ENCODE measurements around the gene VPS4B. TPM values are rescaled to one million over a fixed set of nuclear protein-coding genes. Genes with fewer than 3 reads are reported as not detected.

VPS4B gene
- total and polyA plus RNA-seq, 2 experiments from 2014 or later, result 9.1 to 14.6 TPM

DNA sequence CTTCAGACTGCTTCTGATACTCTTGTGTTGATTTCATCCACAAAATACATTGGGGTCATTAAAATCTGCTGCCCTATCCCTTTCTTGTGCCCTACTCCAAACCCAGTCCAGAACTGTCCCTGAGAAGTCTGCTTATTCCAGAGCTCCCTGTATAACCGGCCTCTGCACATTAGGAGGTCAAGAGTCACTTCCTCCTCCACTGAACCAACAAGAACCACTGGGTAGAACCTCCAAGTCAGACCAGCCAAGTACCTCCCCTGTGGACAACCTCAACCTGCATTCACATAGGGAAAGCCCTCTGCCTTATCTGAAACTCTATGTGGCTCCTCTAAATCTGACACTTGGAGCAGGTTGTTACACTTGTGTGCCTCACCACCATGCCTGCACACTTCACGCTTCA, 77.4 kb downstream of the VPS4B start:
- no peaks in the 10 kb centered on the region for H3K9me3 ChIP-seq (ENCODE audit: low read depth)
- no peaks in the 10 kb centered on the region for H3K27me3 ChIP-seq
- DNase-seq (ENCODE audit: low read depth in 1 of 2, low spot score in 1 of 2), result no peak
- H3K4me1 ChIP-seq (ENCODE audit: low read depth), result no peaks in the 10 kb centered on the region
- peaks cover 32% of the 10 kb centered on the region for H3K36me3 ChIP-seq
- TF ChIP-seq, protein P1, sequence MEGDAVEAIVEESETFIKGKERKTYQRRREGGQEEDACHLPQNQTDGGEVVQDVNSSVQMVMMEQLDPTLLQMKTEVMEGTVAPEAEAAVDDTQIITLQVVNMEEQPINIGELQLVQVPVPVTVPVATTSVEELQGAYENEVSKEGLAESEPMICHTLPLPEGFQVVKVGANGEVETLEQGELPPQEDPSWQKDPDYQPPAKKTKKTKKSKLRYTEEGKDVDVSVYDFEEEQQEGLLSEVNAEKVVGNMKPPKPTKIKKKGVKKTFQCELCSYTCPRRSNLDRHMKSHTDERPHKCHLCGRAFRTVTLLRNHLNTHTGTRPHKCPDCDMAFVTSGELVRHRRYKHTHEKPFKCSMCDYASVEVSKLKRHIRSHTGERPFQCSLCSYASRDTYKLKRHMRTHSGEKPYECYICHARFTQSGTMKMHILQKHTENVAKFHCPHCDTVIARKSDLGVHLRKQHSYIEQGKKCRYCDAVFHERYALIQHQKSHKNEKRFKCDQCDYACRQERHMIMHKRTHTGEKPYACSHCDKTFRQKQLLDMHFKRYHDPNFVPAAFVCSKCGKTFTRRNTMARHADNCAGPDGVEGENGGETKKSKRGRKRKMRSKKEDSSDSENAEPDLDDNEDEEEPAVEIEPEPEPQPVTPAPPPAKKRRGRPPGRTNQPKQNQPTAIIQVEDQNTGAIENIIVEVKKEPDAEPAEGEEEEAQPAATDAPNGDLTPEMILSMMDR (IDR thresholded peaks at IDR 0.05; ENCODE audit: low read depth, low read length), result no peak
- no peak overlapping the region for H3K4me3 ChIP-seq
- no peak overlapping the region for H3K27ac ChIP-seq

DNA sequence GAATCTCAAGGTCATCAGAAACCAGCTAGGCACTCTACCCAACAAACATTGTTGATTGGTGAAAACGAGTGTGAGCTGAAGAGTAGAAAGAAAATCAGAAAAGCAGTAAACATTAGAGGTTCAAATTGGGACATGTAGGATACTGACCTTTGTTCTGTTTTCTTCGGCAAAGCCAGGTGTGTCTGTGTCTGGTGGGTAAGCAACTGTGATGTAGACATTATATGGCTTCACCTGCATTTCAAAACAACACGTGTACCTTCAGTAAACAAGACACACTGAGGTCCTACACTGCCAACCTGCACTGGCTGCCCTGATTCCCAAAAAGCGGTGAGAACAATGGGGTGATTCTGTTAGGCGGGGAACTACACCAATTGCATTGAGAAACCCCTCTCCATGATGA, 78.0 kb downstream of the VPS4B start:
- DNase-seq (ENCODE audit: low read depth in 1 of 2, low spot score in 1 of 2), result no peak
- no peak overlapping the region for H3K4me3 ChIP-seq
- TF ChIP-seq, protein P1 (IDR thresholded peaks at IDR 0.05; ENCODE audit: low read depth, low read length), result no peak
- no peaks in the 10 kb centered on the region for H3K27me3 ChIP-seq
- H3K9me3 ChIP-seq (ENCODE audit: low read depth), result no peaks in the 10 kb centered on the region
- no peak overlapping the region for H3K27ac ChIP-seq
- no peaks in the 10 kb centered on the region for H3K4me1 ChIP-seq (ENCODE audit: low read depth)
- peaks cover 25% of the 10 kb centered on the region for H3K36me3 ChIP-seq

DNA sequence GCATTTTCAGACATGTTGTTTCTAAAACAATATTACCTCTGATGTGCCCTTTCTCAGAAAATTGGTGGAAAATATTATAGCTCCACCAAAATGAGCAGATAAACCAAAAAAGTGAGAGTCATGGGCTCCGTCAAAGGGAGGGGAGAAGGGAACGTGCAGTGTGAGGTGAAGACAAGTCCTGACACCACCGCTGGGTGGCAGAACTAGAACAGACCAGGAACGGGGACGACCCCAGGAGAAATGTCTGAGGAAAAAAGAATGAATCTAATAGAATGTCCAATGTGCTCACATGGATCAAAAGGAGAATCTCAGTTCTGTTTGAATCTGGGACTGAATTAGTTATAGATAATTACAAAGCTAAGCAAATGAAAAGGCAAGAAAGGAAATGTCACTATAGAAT, 80.1 kb downstream of the VPS4B start:
- Histone ChIP-seq H3K27ac (no peak overlapping the region), H3K27me3 (no peaks in the 10 kb centered on the region), H3K4me1 (ENCODE audit: low read depth) (no peaks in the 10 kb centered on the region), H3K4me3 (no peak overlapping the region), H3K9me3 (ENCODE audit: low read depth) (no peaks in the 10 kb centered on the region), H3K36me3 (peaks cover 27% of the 10 kb centered on the region)
- DNase-seq (ENCODE audit: low read depth in 1 of 2, low spot score in 1 of 2), result peak; percentile 53 to 62
- TF ChIP-seq, protein P1 (IDR thresholded peaks at IDR 0.05; ENCODE audit: low read depth, low read length), result peak; percentile 54

DNA sequence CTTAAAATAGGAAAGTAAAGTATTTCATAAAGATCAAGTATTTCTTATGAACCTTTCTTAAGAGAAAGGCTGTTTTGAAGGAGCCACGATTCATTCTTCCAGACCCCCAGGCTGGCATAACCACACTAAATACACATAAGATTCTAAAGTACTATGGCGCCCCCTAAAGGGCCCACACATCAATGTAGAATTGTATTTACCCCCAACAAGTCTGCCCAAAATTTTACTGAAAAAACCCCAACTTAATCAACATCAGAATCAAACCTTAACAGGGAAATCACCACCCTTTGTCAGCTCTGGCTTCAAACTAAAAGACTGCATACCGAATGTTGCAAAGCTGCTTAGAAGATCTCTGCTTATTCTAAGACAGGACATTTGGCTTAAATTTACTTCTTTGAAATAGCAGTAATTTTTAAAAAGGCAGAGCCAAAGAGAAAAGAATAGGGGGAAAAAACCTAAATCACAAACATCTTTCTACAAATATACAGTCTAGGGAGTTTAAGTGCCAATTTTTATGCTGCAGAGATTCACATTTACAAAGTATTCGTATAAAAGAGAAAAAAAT, 82.3 kb downstream of the VPS4B start:
- H3K27me3 ChIP-seq, result no peaks in the 10 kb centered on the region

More for the DNA sequence above, 82.3 kb downstream of the VPS4B start:
- TF ChIP-seq, protein P1 (IDR thresholded peaks at IDR 0.05; ENCODE audit: low read depth, low read length), result peak; percentile 59
- no peak overlapping the region for H3K27ac ChIP-seq
- peaks cover 37% of the 10 kb centered on the region for H3K36me3 ChIP-seq
- H3K4me3 ChIP-seq, result no peak overlapping the region
- DNase-seq (ENCODE audit: low read depth in 1 of 2, low spot score in 1 of 2), result peak; percentile 56 to 69
- H3K4me1 ChIP-seq (ENCODE audit: low read depth), result no peaks in the 10 kb centered on the region
- no peaks in the 10 kb centered on the region for H3K9me3 ChIP-seq (ENCODE audit: low read depth)

Other genes with a start within 250 kb of the VPS4B start
- gene BCL2, start 102.7 kb downstream of the VPS4B start, total RNA-seq, result 0.70 and 0.98 TPM in 2 replicates
- gene BCL2, start 102.7 kb downstream of the VPS4B start, polyA plus RNA-seq, result 0.02 and 0.51 TPM in 2 replicates
- gene KDSR, start 55.3 kb downstream of the VPS4B start, total RNA-seq, result 20.9 and 21.3 TPM in 2 replicates
- 28.0 and 42.8 TPM in 2 replicates for gene KDSR, start 55.3 kb downstream of the VPS4B start, polyA plus RNA-seq
- gene SERPINB5, start 54.5 kb upstream of the VPS4B start, total RNA-seq, result not detected in 2 replicates
- not detected in 2 replicates for gene SERPINB5, start 54.5 kb upstream of the VPS4B start, polyA plus RNA-seq
- gene SERPINB12, start 119.9 kb upstream of the VPS4B start, total RNA-seq, result not detected in 2 replicates
- not detected in 2 replicates for gene SERPINB12, start 119.9 kb upstream of the VPS4B start, polyA plus RNA-seq
- not detected in 2 replicates for gene SERPINB13, start 164.9 kb upstream of the VPS4B start, total RNA-seq
- gene SERPINB13, start 164.9 kb upstream of the VPS4B start, polyA plus RNA-seq, result not detected in 2 replicates
- gene SERPINB4, start 221.8 kb upstream of the VPS4B start, total RNA-seq, result not detected in 2 replicates
- not detected in 2 replicates for gene SERPINB4, start 221.8 kb upstream of the VPS4B start, polyA plus RNA-seq
- gene SERPINB3, start 239.4 kb upstream of the VPS4B start, total RNA-seq, result not detected in 2 replicates
- not detected in 2 replicates for gene SERPINB3, start 239.4 kb upstream of the VPS4B start, polyA plus RNA-seq

Measured in cardiac muscle cell (in vitro differentiated cells and primary cell).